IMR-90 (cell line): Measurements from ENCODE around the gene CCDC102A. TPM values are rescaled to one million over a fixed set of nuclear protein-coding genes. Genes with fewer than 3 reads are reported as not detected.

Experiments used
- ATAC-seq: fragments of 200-7000 bp; cut with Tn5 transposase; 2 replicates; pipeline ENCODE4 v1.9.1; 2020; ENCODE audit warnings: low read depth, mild to moderate bottlenecking, moderate library complexity
- BruUV-seq: library from RNA; stranded (reverse); fragments of 400-500 nt; replicated peaks from 2 replicates; lab custom pipeline; 2021; lab: Mats Ljungman, UMichigan
- CTCF ChIA-PET: fragments of 300-600 bp; formaldehyde crosslinking; extraction: SDS; loops from one replicate; lab custom pipeline; 2021; ENCODE audit warnings: antibody characterized with exemption; lab: Yijun Ruan, JAX
- POLR2A ChIA-PET: fragments of 300-600 bp; sonication (Branson Sonifier 250); formaldehyde crosslinking; loops from one replicate; lab custom pipeline; 2022; ENCODE audit warnings: antibody characterized with exemption; ENCODE audit not compliant: unreplicated experiment; lab: Charles Lee
- DNase-seq: peaks from one replicate; pipeline ENCODE4 v3.0.0; 2013
- H2AFZ ChIP-seq: replicated peaks from 2 replicates; pipeline ENCODE3; 2013; ENCODE audit warnings: low read length, mild to moderate bottlenecking; ENCODE audit not compliant: poor library complexity
- H2AK5ac ChIP-seq: 2 replicates; pipeline ENCODE4 v1.6.1; 2013; ENCODE audit warnings: low read depth, low read length, inconsistent platforms
- H2AK9ac ChIP-seq: replicated peaks from 2 replicates; pipeline ENCODE3; 2013; ENCODE audit warnings: mild to moderate bottlenecking, low read depth, low read length, moderate library complexity; ENCODE audit not compliant: poor library complexity
- H2BK120ac ChIP-seq: 2 replicates; pipeline ENCODE4 v1.6.1; 2013; ENCODE audit warnings: low read depth, low read length, inconsistent platforms
- H2BK15ac ChIP-seq: 3 replicates; pipeline ENCODE4 v1.6.1; 2013; ENCODE audit warnings: low read depth, low read length, inconsistent platforms
- H2BK20ac ChIP-seq: 2 replicates; pipeline ENCODE4 v1.6.1; 2013; ENCODE audit warnings: low read depth, mild to moderate bottlenecking, inconsistent platforms, low read length, moderate library complexity
- H2BK5ac ChIP-seq: 2 replicates; pipeline ENCODE4 v1.6.1; 2013; ENCODE audit warnings: mild to moderate bottlenecking, low read depth, low read length, inconsistent platforms; ENCODE audit not compliant: poor library complexity, severe bottlenecking
- H3K14ac ChIP-seq: replicated peaks from 2 replicates; pipeline ENCODE4 v1.6.1; 2013; ENCODE audit warnings: low read depth, low read length, inconsistent platforms
- H3K18ac ChIP-seq: 2 replicates; pipeline ENCODE4 v1.6.1; 2013; ENCODE audit warnings: low read depth, low read length, control low read depth
- H3K23ac ChIP-seq: 2 replicates; pipeline ENCODE4 v1.6.1; 2013; ENCODE audit warnings: low read depth, low read length, inconsistent platforms
- H3K27ac ChIP-seq: 2 replicates; pipeline ENCODE4 v1.5.1; 2013; ENCODE audit warnings: mild to moderate bottlenecking, control low read depth, low read length; ENCODE audit not compliant: insufficient read depth
- H3K27me3 ChIP-seq: 2 replicates; pipeline ENCODE4 v1.6.1; 2013; ENCODE audit warnings: low read length; ENCODE audit not compliant: control insufficient read depth, insufficient read depth
- H3K36me3 ChIP-seq: 2 replicates; pipeline ENCODE4 v1.6.1; 2013; ENCODE audit warnings: low read length, mixed read lengths; ENCODE audit not compliant: control insufficient read depth, insufficient read depth
- H3K4ac ChIP-seq: 2 replicates; pipeline ENCODE4 v1.6.1; 2013; ENCODE audit warnings: low read depth, low read length, inconsistent platforms
- H3K4me1 ChIP-seq: 2 replicates; pipeline ENCODE4 v1.6.1; 2013; ENCODE audit warnings: low read length, mixed read lengths; ENCODE audit not compliant: control insufficient read depth, insufficient read depth
- H3K4me2 ChIP-seq: 2 replicates; pipeline ENCODE4 v1.6.1; 2013; ENCODE audit warnings: low read depth, mild to moderate bottlenecking, control low read depth, low read length, moderate library complexity
- H3K4me3 ChIP-seq: 2 replicates; pipeline ENCODE4 v1.5.1; 2013; ENCODE audit warnings: low read depth, mild to moderate bottlenecking, control low read depth, low read length, moderate library complexity; ENCODE audit not compliant: insufficient read depth
- H3K56ac ChIP-seq: 2 replicates; pipeline ENCODE4 v1.6.1; 2013; ENCODE audit warnings: low read length, inconsistent platforms; ENCODE audit not compliant: insufficient read depth; ENCODE audit errors: extremely low read depth
- H3K79me1 ChIP-seq, 2 experiments: 2 replicates each; pipeline ENCODE4 v1.6.1; 2013; ENCODE audit warnings: low read length in 2 of 2, inconsistent platforms in 1 of 2, low read depth in 1 of 2
- H3K9ac ChIP-seq: 2 replicates; pipeline ENCODE4 v1.6.1; 2013; ENCODE audit warnings: low read depth, low read length, control low read depth
- H3K9me1 ChIP-seq: 2 replicates; pipeline ENCODE4 v1.6.1; 2013; ENCODE audit warnings: low read length, inconsistent platforms; ENCODE audit not compliant: insufficient read depth
- H3K9me3 ChIP-seq: 2 replicates; pipeline ENCODE4 v1.6.1; 2013; ENCODE audit warnings: low read length; ENCODE audit not compliant: control insufficient read depth, insufficient read depth
- H4K20me1 ChIP-seq: 2 replicates; pipeline ENCODE4 v1.6.1; 2013; ENCODE audit warnings: low read length, inconsistent platforms; ENCODE audit not compliant: insufficient read depth
- H4K5ac ChIP-seq: 2 replicates; pipeline ENCODE4 v1.6.1; 2013; ENCODE audit warnings: mild to moderate bottlenecking, low read depth, low read length, control low read depth
- H4K8ac ChIP-seq, 2 experiments: 2 replicates each; pipeline ENCODE4 v1.6.1; 2013; ENCODE audit warnings: low read depth in 2 of 2, low read length in 2 of 2, control low read depth in 1 of 2, inconsistent platforms in 1 of 2
- H4K91ac ChIP-seq: 2 replicates; pipeline ENCODE4 v1.6.1; 2013; ENCODE audit warnings: low read depth, low read length, inconsistent platforms; ENCODE audit not compliant: insufficient read depth
- CEBPB ChIP-seq: IDR thresholded peaks from 2 replicates; pipeline ENCODE4 v1.6.1; 2012; ENCODE audit warnings: low read depth, low read length, improper control_type of control experiment
- FOS ChIP-seq: fragments of 150-350 bp; IDR thresholded peaks from 2 replicates; pipeline ENCODE4 v1.6.1; 2016; ENCODE audit warnings: low read depth, low read length
- MAZ ChIP-seq: IDR thresholded peaks from 2 replicates; pipeline ENCODE4 v1.6.1; 2012; ENCODE audit warnings: low read depth, mild to moderate bottlenecking, low read length, improper control_type of control experiment, moderate library complexity, borderline replicate concordance
- MXI1 ChIP-seq: IDR thresholded peaks from 2 replicates; pipeline ENCODE4 v1.6.1; 2012; ENCODE audit warnings: low read depth, mild to moderate bottlenecking, low read length, moderate library complexity, borderline replicate concordance
- RAD21 ChIP-seq: IDR thresholded peaks from 2 replicates; pipeline ENCODE4 v1.6.1; 2012; ENCODE audit warnings: low read length, improper control_type of control experiment
- SMC3 ChIP-seq: fragments of 150-350 bp; IDR thresholded peaks from 2 replicates; pipeline ENCODE4 v1.6.1; 2016; ENCODE audit warnings: low read depth, mild to moderate bottlenecking, antibody characterized with exemption, low read length, moderate library complexity
- WGBS, 2 experiments: methylation state at CpG; one replicate each; pipeline versions ENCODE4 v1.1.5 to v1.1.7; 2013; ENCODE audit warnings: missing lambda C conversion rate in 2 of 2; ENCODE audit not compliant: insufficient read length in 1 of 2; ENCODE audit errors: extremely low coverage in 2 of 2; 5-methylcytosine and 5-hydroxymethylcytosine counted together
- dilution Hi-C: fragments of 300-500 bp; cut with HindIII; formaldehyde crosslinking; loops from one replicate; pipeline ENCODE4 v1.14.3; 2018; ENCODE audit warnings: low sequenced_read_pairs; ENCODE audit not compliant: unreplicated experiment
- in situ Hi-C: fragments of 300-500 bp; cut with MboI; formaldehyde crosslinking; loops from 3 replicates; pipeline ENCODE4 v1.14.3; 2019; ENCODE audit warnings: low sequenced_read_pairs, inconsistent platforms, mixed read lengths
- intact Hi-C: fragments of 100-400 bp; cut with micrococcal nuclease; formaldehyde crosslinking; loops from 2 replicates; pipeline ENCODE4 v1.10.0; 2022
- polyA plus RNA-seq, 3 experiments: library from polyadenylated mRNA; depleted of rRNA; stranded (reverse); fragments of >200 nt; gene quantifications; 2 replicates each; pipeline ENCODE4 v1.2.3, GENCODE V29; 2012; ENCODE audit warnings: low replicate concordance in 1 of 3
- total RNA-seq: library from RNA; depleted of rRNA; stranded (reverse); fragments of >200 nt; gene quantifications from 2 replicates; pipeline ENCODE4 v1.2.3, GENCODE V29; 2012
- TF ChIP-seq, protein P1 (sequence below): conservative IDR thresholded peaks from 2 replicates; pipeline ENCODE4 v1.5.1; 2012; ENCODE audit warnings: mild to moderate bottlenecking, low read depth, low read length, improper control_type of control experiment

The CCDC102A gene
- total and polyA plus RNA-seq, 2 of the 4 experiments (the other 2 are of a cell fraction), result 5.4 to 8.5 TPM

DNA sequence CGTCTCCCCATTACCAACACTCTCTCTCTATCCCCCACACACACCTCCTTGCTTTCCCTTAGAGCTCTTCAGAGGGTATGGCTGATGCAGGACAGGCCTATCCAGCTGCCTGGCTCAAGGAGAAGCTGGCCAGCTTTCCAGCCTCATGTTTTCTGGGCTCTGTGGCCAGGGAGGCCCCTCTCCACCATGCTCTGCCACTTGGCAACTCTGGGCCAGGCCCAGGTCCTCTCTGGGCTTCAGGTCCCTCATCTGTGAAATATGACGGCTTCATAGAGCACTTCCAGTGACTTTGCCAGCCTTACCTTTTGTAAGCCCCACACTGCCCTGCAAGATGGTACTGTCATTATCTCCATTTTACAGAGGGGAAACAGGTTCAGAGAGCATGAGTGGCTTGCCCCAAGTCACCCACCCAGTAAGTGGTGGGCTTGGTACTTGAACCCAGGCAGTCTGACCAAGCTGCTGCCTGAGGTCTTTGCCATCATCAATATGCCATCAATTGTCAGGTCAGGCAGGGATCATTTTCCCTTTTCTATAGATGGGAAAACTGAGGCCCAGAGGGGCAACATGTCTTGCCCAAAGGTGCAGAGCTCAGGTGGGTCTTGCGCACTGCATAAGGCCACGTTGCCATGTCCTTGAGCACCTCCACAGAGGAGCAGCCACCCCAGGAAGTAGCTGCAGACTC is 5.5 kb upstream of the CCDC102A start:
- no TSS peak for BruUV-seq
- no peak overlapping the region for H2BK120ac ChIP-seq
- in situ Hi-C loops (no loop called here), intact Hi-C loops (no loop called here), dilution Hi-C loops (no loop called here)
- no peak overlapping the region for H4K5ac ChIP-seq
- no peaks in the 10 kb centered on the region for H4K20me1 ChIP-seq
- no peak overlapping the region for H3K9ac ChIP-seq
- ATAC-seq (no peak), DNase-seq (no peak)
- ChIA-PET POLR2A (no interaction called here), CTCF (no interaction called here)
- no peak overlapping the region for H3K56ac ChIP-seq
- no peak overlapping the region for H3K23ac ChIP-seq
- H3K18ac ChIP-seq, result no peak overlapping the region
- no peak overlapping the region for H2AK5ac ChIP-seq
- no peaks in the 10 kb centered on the region for H3K79me1 ChIP-seq
- TF ChIP-seq, protein P1, sequence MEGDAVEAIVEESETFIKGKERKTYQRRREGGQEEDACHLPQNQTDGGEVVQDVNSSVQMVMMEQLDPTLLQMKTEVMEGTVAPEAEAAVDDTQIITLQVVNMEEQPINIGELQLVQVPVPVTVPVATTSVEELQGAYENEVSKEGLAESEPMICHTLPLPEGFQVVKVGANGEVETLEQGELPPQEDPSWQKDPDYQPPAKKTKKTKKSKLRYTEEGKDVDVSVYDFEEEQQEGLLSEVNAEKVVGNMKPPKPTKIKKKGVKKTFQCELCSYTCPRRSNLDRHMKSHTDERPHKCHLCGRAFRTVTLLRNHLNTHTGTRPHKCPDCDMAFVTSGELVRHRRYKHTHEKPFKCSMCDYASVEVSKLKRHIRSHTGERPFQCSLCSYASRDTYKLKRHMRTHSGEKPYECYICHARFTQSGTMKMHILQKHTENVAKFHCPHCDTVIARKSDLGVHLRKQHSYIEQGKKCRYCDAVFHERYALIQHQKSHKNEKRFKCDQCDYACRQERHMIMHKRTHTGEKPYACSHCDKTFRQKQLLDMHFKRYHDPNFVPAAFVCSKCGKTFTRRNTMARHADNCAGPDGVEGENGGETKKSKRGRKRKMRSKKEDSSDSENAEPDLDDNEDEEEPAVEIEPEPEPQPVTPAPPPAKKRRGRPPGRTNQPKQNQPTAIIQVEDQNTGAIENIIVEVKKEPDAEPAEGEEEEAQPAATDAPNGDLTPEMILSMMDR, result no peak
- TF ChIP-seq MXI1 (no peak), MAZ (no peak), CEBPB (no peak), FOS (no peak), SMC3 (no peak), RAD21 (no peak)
- no peak overlapping the region for H3K14ac ChIP-seq
- no peak overlapping the region for H3K4ac ChIP-seq
- H4K8ac ChIP-seq, result no peak overlapping the region
- H3K27ac ChIP-seq, result no peak overlapping the region
- H2BK5ac ChIP-seq, result no peak overlapping the region
- 0% methylated on average over 1 of the region's 4 CpGs; no CpG with 5 or more reads in 1 of the 2 experiments for WGBS, 2 experiments
- no peaks in the 10 kb centered on the region for H3K9me3 ChIP-seq
- H4K91ac ChIP-seq, result no peak overlapping the region
- H3K9me1 ChIP-seq, result no peaks in the 10 kb centered on the region
- H2AFZ ChIP-seq, result no peak overlapping the region
- no peak overlapping the region for H2BK20ac ChIP-seq
- peaks cover 5% of the 10 kb centered on the region; the same call in 1 of the 2 replicates for H3K4me1 ChIP-seq
- no peak overlapping the region for H2BK15ac ChIP-seq
- no peak overlapping the region for H2AK9ac ChIP-seq
- no peaks in the 10 kb centered on the region for H3K36me3 ChIP-seq
- no peak overlapping the region for H3K4me2 ChIP-seq
- H3K4me3 ChIP-seq, result no peak overlapping the region
- peaks cover 48% of the 10 kb centered on the region for H3K27me3 ChIP-seq
